K562 (cell line): ENCODE measurements around the gene ANXA9. TPM values are rescaled to one million over a fixed set of nuclear protein-coding genes. Genes with fewer than 3 reads are reported as not detected.
A peak's percentile ranks its signal among the peaks of the same experiment; 100 is the strongest.

Experiments used
- BCOR ChIP-seq: fragments of 450-650 bp; IDR thresholded peaks from 2 replicates; pipeline ENCODE4 v1.6.1; 2016
- E2F1 ChIP-seq: sonication (generic); formaldehyde crosslinking; IDR thresholded peaks from 2 replicates; pipeline ENCODE4 v1.8.1; 2023; ENCODE audit warnings: mild to moderate bottlenecking, missing genetic modification reagents, moderate library complexity
- ETS2 ChIP-seq: IDR thresholded peaks from 2 replicates; pipeline ENCODE4 v1.6.1; 2016; ENCODE audit warnings: borderline replicate concordance, missing genetic modification characterization, mild to moderate bottlenecking, moderate library complexity, missing compliant biosample characterization; ENCODE audit not compliant: poor library complexity, severe bottlenecking
- FOXA3 ChIP-seq, 2 experiments: fragments of 450-650 bp in 1 of 2; sonication (generic) in 1 of 2; formaldehyde crosslinking; IDR thresholded peaks in 1 of 2; conservative IDR thresholded peaks in 1 of 2; 2 replicates each; pipeline versions ENCODE4 v1.4.0 to v1.8.0; 2020 to 2022; ENCODE audit warnings: mild to moderate bottlenecking in 2 of 2, missing genetic modification reagents in 1 of 2
- HDGF ChIP-seq: fragments of 450-650 bp; IDR thresholded peaks from 2 replicates; pipeline ENCODE4 v1.6.1; 2016
- ILF3 ChIP-seq: fragments of 450-650 bp; IDR thresholded peaks from 2 replicates; pipeline ENCODE4 v1.6.1; 2018; ENCODE audit warnings: antibody characterized with exemption, mild to moderate bottlenecking, moderate library complexity, borderline replicate concordance
- MTA3 ChIP-seq: fragments of 450-650 bp; formaldehyde crosslinking; IDR thresholded peaks from 2 replicates; pipeline ENCODE4 v1.6.1; 2017; ENCODE audit warnings: mild to moderate bottlenecking, borderline replicate concordance
- MTF1 ChIP-seq: fragments of 250-450 bp; sonication (Bioruptor Pico); IDR thresholded peaks from 2 replicates; pipeline ENCODE4 v1.9.0; 2021; ENCODE audit warnings: moderate library complexity, mild to moderate bottlenecking, inconsistent platforms, borderline replicate concordance
- NR2C1 ChIP-seq, 2 experiments: fragments of 450-650 bp; IDR thresholded peaks; 2 replicates each; pipeline ENCODE4 v1.6.1; 2017; ENCODE audit warnings: mild to moderate bottlenecking in 2 of 2, antibody characterized with exemption in 1 of 2, inconsistent platforms in 1 of 2, missing compliant biosample characterization in 1 of 2, missing genetic modification characterization in 1 of 2
- NUFIP1 ChIP-seq: fragments of 450-650 bp; IDR thresholded peaks from 2 replicates; pipeline ENCODE4 v1.6.1; 2018; ENCODE audit not compliant: partially characterized antibody
- PHF21A ChIP-seq: fragments of 450-650 bp; IDR thresholded peaks from 2 replicates; pipeline ENCODE4 v1.6.1; 2017; ENCODE audit warnings: low read depth, borderline replicate concordance
- POLR2A ChIP-seq: fragments of 450-650 bp; conservative IDR thresholded peaks from 2 replicates; pipeline ENCODE4 v1.6.1; 2016
- SUPT5H ChIP-seq: fragments of 450-650 bp; IDR thresholded peaks from 2 replicates; pipeline ENCODE4 v1.6.1; 2016
- YY1 ChIP-seq, 3 experiments: IDR thresholded peaks; 2 replicates each; pipeline ENCODE4 v1.6.1; 2011; ENCODE audit warnings: low read length in 2 of 3, mild to moderate bottlenecking in 2 of 3, moderate library complexity in 2 of 3, borderline replicate concordance in 1 of 3, control low read depth in 1 of 3, low read depth in 1 of 3; ENCODE audit not compliant: insufficient read depth in 3 of 3, insufficient replicate concordance in 2 of 3, control insufficient read depth in 1 of 3, insufficient read length in 1 of 3; ENCODE audit errors: extremely low read depth in 1 of 3
- ZBTB2 ChIP-seq: fragments of 450-650 bp; IDR thresholded peaks from 2 replicates; pipeline ENCODE4 v1.6.1; 2016; ENCODE audit warnings: antibody characterized with exemption
- ZBTB7A ChIP-seq: IDR thresholded peaks from 2 replicates; pipeline ENCODE4 v1.6.1; 2011; ENCODE audit warnings: low read depth, mild to moderate bottlenecking, low read length, moderate library complexity, borderline replicate concordance; ENCODE audit not compliant: control insufficient read depth
- ZHX1 ChIP-seq: fragments of 150-350 bp; conservative IDR thresholded peaks from 2 replicates; pipeline ENCODE4 v1.6.1; 2014; ENCODE audit warnings: low read length
- ZNF311 ChIP-seq: fragments of 250-450 bp; sonication (Bioruptor Pico); IDR thresholded peaks from 2 replicates; pipeline ENCODE4 v1.4.0; 2020; ENCODE audit warnings: mild to moderate bottlenecking, moderate library complexity
- ZNF316 ChIP-seq: fragments of 450-650 bp; IDR thresholded peaks from 2 replicates; pipeline ENCODE4 v1.6.1; 2016
- ZNF41 ChIP-seq: fragments of 250-450 bp; sonication (Bioruptor Pico); conservative IDR thresholded peaks from 2 replicates; pipeline ENCODE4 v1.4.0; 2020; ENCODE audit warnings: mild to moderate bottlenecking
- ZNF766 ChIP-seq: fragments of 200-800 bp; sonication (Bioruptor generic); conservative IDR thresholded peaks from 2 replicates; pipeline ENCODE4 v1.6.1; 2016; ENCODE audit warnings: missing genetic modification characterization, missing compliant biosample characterization
- polyA plus RNA-seq, 8 experiments: library from polyadenylated mRNA; depleted of rRNA in 4 of 8; stranded (reverse) in 5 of 8; unstranded in 3 of 8; fragments of >200 nt; fragmentation: Nextera tagmentation in 2 of 8; fragmentation: Illumina TruSeq in 1 of 8; extraction: Ambion mirVana in 2 of 8; extraction: Trizol in 1 of 8; gene quantifications; 2 replicates each; pipeline versions ENCODE4 v1.2.1 to v1.2.3, GENCODE V29; 2011 to 2014; ENCODE audit warnings: inconsistent platforms in 1 of 8, missing spikeins in 1 of 8
- total RNA-seq, 7 experiments: library from RNA; depleted of rRNA in 6 of 7; stranded (reverse); fragments of >200 nt in 6 of 7; fragmentation: Illumina TruSeq in 2 of 7; extraction: Trizol in 2 of 7; gene quantifications; 2 replicates each; pipeline versions ENCODE4 v1.2.1 to v1.2.3, GENCODE V29; 2011 to 2021; ENCODE audit warnings: low replicate concordance in 1 of 7

The ANXA9 gene
- total and polyA plus RNA-seq, 9 of the 15 experiments (the other 6 are each of a cell fraction or from before 2014, with no cell fraction given) = 0.24 to 1.6 (median 0.57) TPM

- TF ChIP-seq NR2C1 (IDR thresholded peaks at IDR 0.05) (no peak), NR2C1 (tag; IDR thresholded peaks at IDR 0.05) (no peak), E2F1 (CRISPR knock-in tag) (peak; percentile 48; the same call in 1 of the 2 replicates), MTA3 (0 out of 2 replicates have a peak, but pooled peaks have one; percentile 6), ZNF311 (CRISPR knock-in tag) (no peak), SUPT5H (no peak), ZBTB2 (0 out of 2 replicates have a peak, but pooled peaks have one; percentile 50), ZHX1 (no peak), YY1 (IDR thresholded peaks at IDR 0.05; ENCODE audit: borderline replicate concordance in 1 of 3, control insufficient read depth in 1 of 3, extremely low read depth in 1 of 3, insufficient read depth in 3 of 3, insufficient read length in 1 of 3, insufficient replicate concordance in 2 of 3, low read depth in 1 of 3, low read length in 2 of 3) (peak in 2 of 3 experiments; percentile 29 to 52), ILF3 (no peak), FOXA3 (CRISPR knock-in tag; conservative IDR thresholded peaks at IDR 0.05 in 1 of 2, IDR thresholded peaks at IDR 0.05 in 1 of 2) (peak in 1 of 2 experiments; percentile 26; a peak in 1 of 4 replicates), BCOR (0 out of 2 replicates have a peak, but pooled peaks have one; percentile 6), ZNF41 (CRISPR knock-in tag) (0 out of 2 replicates have a peak, but pooled peaks have one; percentile 32), ZNF316 (no peak), HDGF (no peak), POLR2A (0 out of 2 replicates have a peak, but pooled peaks have one; percentile 34), NUFIP1 (no peak), ZBTB7A (peak; percentile 95), PHF21A (no peak), ZNF766 (0 out of 2 replicates have a peak, but pooled peaks have one; percentile 16), MTF1 (CRISPR knock-in tag) (no peak), ETS2 (tag) (no peak)
Observed at GRCh38 chr1:150979092-150980056, 2.7 kb upstream of the ANXA9 start (continued).
